Measurements from ENCODE around the gene ANO4.
A peak's percentile ranks its signal among the peaks of the same experiment; 100 is the strongest.

Gene ANO4

DNA sequence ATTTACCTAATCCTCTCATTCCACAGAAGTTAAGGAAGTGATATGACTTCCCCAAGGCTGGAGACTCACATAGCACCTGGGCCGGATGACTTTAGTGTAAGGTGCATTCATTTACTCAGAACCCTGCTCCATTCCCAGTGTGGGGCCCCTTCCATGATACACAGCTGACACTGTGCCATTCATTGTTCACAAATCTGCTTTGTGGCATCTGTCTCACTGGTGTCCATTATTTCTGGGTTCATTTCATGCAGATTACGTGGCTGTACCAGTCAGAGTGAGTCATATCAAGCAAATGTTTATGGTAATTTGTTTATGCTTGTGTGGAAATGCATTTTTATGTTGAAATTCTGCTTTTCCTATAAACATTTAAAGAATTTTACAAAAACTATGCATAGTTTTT lies 5.2 kb downstream of the ANO4 start:
- ATAC-seq (ENCODE audit: low read depth): peak; percentile 76
- Histone ChIP-seq H3K4me1 (ENCODE audit: insufficient read depth, poor library complexity, severe bottlenecking) (no peaks in the 10 kb centered on the region), H3K9me3 (ENCODE audit: severe bottlenecking) (no peaks in the 10 kb centered on the region), H3K27me3 (ENCODE audit: insufficient read depth, poor library complexity, severe bottlenecking) (no peaks in the 10 kb centered on the region), H3K36me3 (ENCODE audit: low read depth) (no peaks in the 10 kb centered on the region), H3K4me3 (ENCODE audit: severe bottlenecking) (no peak overlapping the region), H3K27ac (ENCODE audit: poor library complexity, severe bottlenecking) (peak overlapping the region; percentile 14)
- no peak for DNase-seq (ENCODE audit: low spot score)
- TF ChIP-seq, protein P1, sequence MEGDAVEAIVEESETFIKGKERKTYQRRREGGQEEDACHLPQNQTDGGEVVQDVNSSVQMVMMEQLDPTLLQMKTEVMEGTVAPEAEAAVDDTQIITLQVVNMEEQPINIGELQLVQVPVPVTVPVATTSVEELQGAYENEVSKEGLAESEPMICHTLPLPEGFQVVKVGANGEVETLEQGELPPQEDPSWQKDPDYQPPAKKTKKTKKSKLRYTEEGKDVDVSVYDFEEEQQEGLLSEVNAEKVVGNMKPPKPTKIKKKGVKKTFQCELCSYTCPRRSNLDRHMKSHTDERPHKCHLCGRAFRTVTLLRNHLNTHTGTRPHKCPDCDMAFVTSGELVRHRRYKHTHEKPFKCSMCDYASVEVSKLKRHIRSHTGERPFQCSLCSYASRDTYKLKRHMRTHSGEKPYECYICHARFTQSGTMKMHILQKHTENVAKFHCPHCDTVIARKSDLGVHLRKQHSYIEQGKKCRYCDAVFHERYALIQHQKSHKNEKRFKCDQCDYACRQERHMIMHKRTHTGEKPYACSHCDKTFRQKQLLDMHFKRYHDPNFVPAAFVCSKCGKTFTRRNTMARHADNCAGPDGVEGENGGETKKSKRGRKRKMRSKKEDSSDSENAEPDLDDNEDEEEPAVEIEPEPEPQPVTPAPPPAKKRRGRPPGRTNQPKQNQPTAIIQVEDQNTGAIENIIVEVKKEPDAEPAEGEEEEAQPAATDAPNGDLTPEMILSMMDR (IDR thresholded peaks at IDR 0.05; ENCODE audit: poor library complexity, severe bottlenecking): no peak

DNA sequence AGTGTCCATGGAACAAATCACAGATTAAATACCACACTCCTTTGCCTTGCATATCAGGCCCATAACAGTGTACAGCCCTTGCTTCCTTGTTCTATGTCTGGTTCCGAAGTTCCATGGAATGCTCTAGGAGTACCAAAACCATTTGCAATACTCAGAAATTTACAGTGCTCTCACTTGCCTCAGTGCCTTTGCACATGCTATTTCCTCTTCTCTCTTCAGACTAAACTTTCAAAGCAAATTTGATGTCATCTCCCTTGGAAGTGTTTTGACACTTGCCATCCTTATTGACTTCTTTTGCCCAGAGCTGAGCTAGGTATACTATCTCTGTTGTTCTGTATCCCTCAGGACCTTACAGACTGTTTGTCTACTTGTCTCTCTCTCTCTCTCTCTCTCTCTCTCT lies 6.1 kb downstream of the ANO4 start:
- no peak overlapping the region for H3K27ac ChIP-seq (ENCODE audit: poor library complexity, severe bottlenecking)
- TF ChIP-seq, protein P1 (IDR thresholded peaks at IDR 0.05; ENCODE audit: poor library complexity, severe bottlenecking): no peak
- no peaks in the 10 kb centered on the region for H3K36me3 ChIP-seq (ENCODE audit: low read depth)
- ATAC-seq (ENCODE audit: low read depth) (no peak), DNase-seq (ENCODE audit: low spot score) (no peak)
- H3K9me3 ChIP-seq (ENCODE audit: severe bottlenecking): no peaks in the 10 kb centered on the region
- H3K27me3 ChIP-seq (ENCODE audit: insufficient read depth, poor library complexity, severe bottlenecking): no peaks in the 10 kb centered on the region
- H3K4me3 ChIP-seq (ENCODE audit: severe bottlenecking): no peak overlapping the region
- H3K4me1 ChIP-seq (ENCODE audit: insufficient read depth, poor library complexity, severe bottlenecking): no peaks in the 10 kb centered on the region

DNA sequence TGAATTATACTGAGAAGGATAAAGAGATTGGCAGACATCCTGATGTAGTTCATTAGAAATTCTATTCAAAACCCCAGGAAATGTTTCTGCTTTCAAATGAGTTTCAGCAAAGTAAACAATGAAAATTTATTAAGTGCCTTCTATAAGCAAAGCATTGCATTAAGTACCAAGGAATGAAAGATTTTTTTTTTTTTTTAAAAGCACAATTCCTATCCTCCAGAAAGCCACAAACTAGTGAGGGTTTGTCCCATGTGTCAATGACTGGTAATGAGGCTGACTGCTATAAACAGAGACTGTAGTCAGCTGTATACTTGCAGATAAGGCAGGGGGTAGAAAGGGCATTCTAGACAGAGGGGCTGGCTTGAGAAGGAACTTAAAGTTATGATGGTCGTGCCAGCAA lies 6.7 kb downstream of the ANO4 start:
- TF ChIP-seq, protein P1 (IDR thresholded peaks at IDR 0.05; ENCODE audit: poor library complexity, severe bottlenecking): no peak
- Histone ChIP-seq H3K9me3 (ENCODE audit: severe bottlenecking) (no peaks in the 10 kb centered on the region), H3K27ac (ENCODE audit: poor library complexity, severe bottlenecking) (no peak overlapping the region), H3K27me3 (ENCODE audit: insufficient read depth, poor library complexity, severe bottlenecking) (no peaks in the 10 kb centered on the region), H3K36me3 (ENCODE audit: low read depth) (no peaks in the 10 kb centered on the region), H3K4me3 (ENCODE audit: severe bottlenecking) (no peak overlapping the region), H3K4me1 (ENCODE audit: insufficient read depth, poor library complexity, severe bottlenecking) (no peaks in the 10 kb centered on the region)
- ATAC-seq (ENCODE audit: low read depth) (no peak), DNase-seq (ENCODE audit: low spot score) (no peak)

DNA sequence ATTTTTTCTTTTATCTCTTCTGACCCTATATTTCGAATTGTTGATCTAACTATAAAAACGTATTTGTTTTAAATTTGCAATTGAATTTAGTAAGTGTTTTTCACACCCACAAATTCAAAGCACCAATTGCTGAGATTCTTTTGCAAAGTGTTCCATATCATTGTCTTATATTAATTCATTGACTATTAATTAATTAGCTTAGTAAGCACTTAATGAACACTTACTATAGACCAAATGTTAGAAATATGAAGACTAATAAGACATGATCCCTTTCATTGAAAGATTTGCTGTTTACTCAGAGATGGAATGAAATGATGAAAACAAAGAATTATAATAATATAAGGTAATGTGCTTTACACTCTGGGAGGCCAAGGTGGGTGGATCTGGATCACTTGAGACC lies 14.2 kb downstream of the ANO4 start:
- Histone ChIP-seq H3K4me1 (ENCODE audit: insufficient read depth, poor library complexity, severe bottlenecking) (no peaks in the 10 kb centered on the region), H3K4me3 (ENCODE audit: severe bottlenecking) (no peak overlapping the region), H3K27me3 (ENCODE audit: insufficient read depth, poor library complexity, severe bottlenecking) (no peaks in the 10 kb centered on the region), H3K9me3 (ENCODE audit: severe bottlenecking) (no peaks in the 10 kb centered on the region), H3K27ac (ENCODE audit: poor library complexity, severe bottlenecking) (no peak overlapping the region), H3K36me3 (ENCODE audit: low read depth) (no peaks in the 10 kb centered on the region)
- no peak for DNase-seq (ENCODE audit: low spot score)
- TF ChIP-seq, protein P1 (IDR thresholded peaks at IDR 0.05; ENCODE audit: poor library complexity, severe bottlenecking): no peak
- ATAC-seq (ENCODE audit: low read depth): no peak

DNA sequence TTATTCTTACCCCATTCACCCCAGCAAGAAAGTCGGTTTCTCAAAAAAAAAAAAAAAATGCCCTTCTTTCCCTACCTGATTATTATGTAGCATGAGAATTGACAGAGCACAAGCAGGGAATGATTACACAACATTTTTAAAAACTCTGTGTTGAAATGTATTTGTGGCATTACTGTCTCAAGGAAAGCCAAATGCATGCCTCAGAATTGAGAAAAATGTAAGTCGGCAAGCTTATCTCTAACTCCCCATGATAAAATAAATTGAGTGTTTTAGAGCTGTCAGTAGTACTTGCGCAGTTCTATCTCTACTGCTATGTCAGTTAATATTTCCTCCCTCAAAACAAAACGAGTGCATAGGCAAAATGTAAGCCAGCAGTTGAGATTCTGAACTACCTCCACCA lies 25.7 kb downstream of the ANO4 start:
- Histone ChIP-seq H3K27me3 (ENCODE audit: insufficient read depth, poor library complexity, severe bottlenecking) (no peaks in the 10 kb centered on the region), H3K9me3 (ENCODE audit: severe bottlenecking) (no peaks in the 10 kb centered on the region), H3K4me3 (ENCODE audit: severe bottlenecking) (no peak overlapping the region), H3K4me1 (ENCODE audit: insufficient read depth, poor library complexity, severe bottlenecking) (peaks cover 9% of the 10 kb centered on the region), H3K36me3 (ENCODE audit: low read depth) (no peaks in the 10 kb centered on the region), H3K27ac (ENCODE audit: poor library complexity, severe bottlenecking) (no peak overlapping the region)
- no peak for DNase-seq (ENCODE audit: low spot score)
- TF ChIP-seq, protein P1 (IDR thresholded peaks at IDR 0.05; ENCODE audit: poor library complexity, severe bottlenecking): no peak
- ATAC-seq (ENCODE audit: low read depth): no peak

All from RWPE2 (cell line).